Keratinocyte (primary cell): ENCODE data around the gene KRTAP22-1. TPM values are rescaled to one million over a fixed set of nuclear protein-coding genes. Genes with fewer than 3 reads are reported as not detected.

Experiments used
- DNase-seq: peaks from one replicate; pipeline ENCODE4 v3.0.0-alpha.2; 2011; ENCODE audit warnings: low read depth, missing footprints, low spot score
- FAIRE-seq: peaks from 2 replicates; lab custom pipeline; 2011; peaks lifted over from hg19 to GRCh38; lab: Jason Lieb, UNC
- H2AFZ ChIP-seq: 2 replicates; pipeline ENCODE4 v1.6.0; 2012; ENCODE audit warnings: low read length, control low read depth, inconsistent platforms; ENCODE audit not compliant: control insufficient read depth
- H3K27ac ChIP-seq: 2 replicates; pipeline ENCODE4 v1.5.1; 2011; ENCODE audit warnings: low read length; ENCODE audit not compliant: control insufficient read depth, insufficient read depth
- H3K27me3 ChIP-seq: 3 replicates; pipeline ENCODE4 v1.6.0; 2011; ENCODE audit warnings: low read length; ENCODE audit not compliant: control insufficient read depth, insufficient read depth; ENCODE audit errors: extremely low read depth
- H3K36me3 ChIP-seq, 2 experiments: 2 replicates in 1 of 2; 3 replicates in 1 of 2; pipeline ENCODE4 v1.5.1; 2011; ENCODE audit warnings: low read length in 2 of 2, mild to moderate bottlenecking in 1 of 2; ENCODE audit not compliant: control insufficient read depth in 2 of 2, insufficient read depth in 2 of 2; ENCODE audit errors: extremely low read depth in 1 of 2
- H3K4me1 ChIP-seq: 3 replicates; pipeline ENCODE4 v1.5.1; 2011; ENCODE audit warnings: low read length; ENCODE audit not compliant: control insufficient read depth, insufficient read depth; ENCODE audit errors: extremely low read depth
- H3K4me2 ChIP-seq: 3 replicates; pipeline ENCODE4 v1.6.0; 2011; ENCODE audit warnings: low read depth, low read length; ENCODE audit not compliant: control insufficient read depth, insufficient read depth; ENCODE audit errors: extremely low read depth
- H3K4me3 ChIP-seq, 3 experiments: fragments of 200-600 bp in 1 of 3; sonication (generic) in 1 of 3; 2 replicates in 2 of 3; 3 replicates in 1 of 3; pipeline ENCODE4 v1.5.1; 2011 to 2016; ENCODE audit warnings: low read length in 3 of 3, mild to moderate bottlenecking in 3 of 3, control low read depth in 2 of 3, inconsistent platforms in 1 of 3, low read depth in 1 of 3, mixed read lengths in 1 of 3, mixed run types in 1 of 3, moderate library complexity in 1 of 3; ENCODE audit not compliant: control insufficient read depth in 2 of 3, insufficient read depth in 2 of 3; ENCODE audit errors: extremely low read depth in 1 of 3
- H3K79me2 ChIP-seq: 2 replicates; pipeline ENCODE4 v1.6.0; 2012; ENCODE audit warnings: low read length; ENCODE audit not compliant: control insufficient read depth, insufficient read depth
- H3K9ac ChIP-seq: 3 replicates; pipeline ENCODE4 v1.6.0; 2011; ENCODE audit warnings: low read length; ENCODE audit not compliant: control insufficient read depth, insufficient read depth; ENCODE audit errors: extremely low read depth
- H3K9me1 ChIP-seq: 3 replicates; pipeline ENCODE4 v1.6.0; 2011; ENCODE audit warnings: low read length; ENCODE audit not compliant: control insufficient read depth, insufficient read depth; ENCODE audit errors: extremely low read depth
- H3K9me3 ChIP-seq: 2 replicates; pipeline ENCODE4 v1.5.1; 2012; ENCODE audit warnings: low read depth, low read length; ENCODE audit not compliant: control insufficient read depth
- H4K20me1 ChIP-seq: 3 replicates; pipeline ENCODE4 v1.6.0; 2011; ENCODE audit warnings: low read length; ENCODE audit not compliant: control insufficient read depth, insufficient read depth; ENCODE audit errors: extremely low read depth
- CTCF ChIP-seq, 3 experiments: IDR thresholded peaks in 1 of 3; conservative IDR thresholded peaks in 1 of 3; optimal IDR thresholded peaks in 1 of 3; 2 replicates in 2 of 3; 3 replicates in 1 of 3; pipeline versions ENCODE3 to v1.5.1; 2011; ENCODE audit warnings: low read length in 3 of 3, mild to moderate bottlenecking in 3 of 3, moderate library complexity in 2 of 3, control low read depth in 1 of 3, inconsistent platforms in 1 of 3; ENCODE audit not compliant: insufficient read depth in 2 of 3; ENCODE audit errors: extremely low read depth in 1 of 3
- EZH2 ChIP-seq: IDR thresholded peaks from one replicate; pipeline ENCODE4 v1.6.1; 2012; ENCODE audit warnings: inconsistent platforms, mild to moderate bottlenecking, low read length, moderate library complexity
- dilution Hi-C: fragments of 300-500 bp; cut with MboI; formaldehyde crosslinking; loops from one replicate; pipeline ENCODE4 v1.7.0; 2020; ENCODE audit warnings: low sequenced_read_pairs; ENCODE audit not compliant: extremely low pct_ligation_motif_present
- polyA plus RNA-seq, 5 experiments: library from polyadenylated mRNA; depleted of rRNA in 3 of 5; stranded (reverse) in 3 of 5; stranded (forward) in 1 of 5; unstranded in 1 of 5; fragments of >200 nt; gene quantifications; 1 replicate in 1 of 5; 2 replicates in 3 of 5; 3 replicates in 1 of 5; pipeline versions ENCODE4 v1.2.1 to v1.2.3, GENCODE V29; 2011 to 2012; ENCODE audit warnings: missing spikeins in 2 of 5, low read depth in 1 of 5, low replicate concordance in 1 of 5

Gene KRTAP22-1
- polyA plus RNA-seq, 1 donor (not counting 4 experiments of a cell fraction or from before 2014, with no cell fraction given): not detected

GRCh38 chr21:30580132-30580531 lies 20.8 kb upstream of the KRTAP22-1 start:
- dilution Hi-C loops: no loop called here
- no peak overlapping the region for H3K4me3 ChIP-seq

GRCh38 chr21:30582870-30583269 lies 18.0 kb upstream of the KRTAP22-1 start:
- TF ChIP-seq EZH2 (no peak), CTCF (optimal IDR thresholded peaks at IDR 0.05 in 1 of 3, IDR thresholded peaks at IDR 0.05 in 1 of 3, conservative IDR thresholded peaks at IDR 0.05 in 1 of 3; ENCODE audit: extremely low read depth in 1 of 3, insufficient read depth in 2 of 3, low read length in 3 of 3) (no peak)
- FAIRE-seq (no peak), DNase-seq (no peak)
- Histone ChIP-seq H3K79me2 (no peaks in the 10 kb centered on the region), H3K27ac (no peak overlapping the region), H4K20me1 (no peaks in the 10 kb centered on the region), H3K4me3 (no peak overlapping the region), H3K4me1 (no peaks in the 10 kb centered on the region), H3K36me3 (no peaks in the 10 kb centered on the region), H3K9ac (no peak overlapping the region), H3K9me3 (no peaks in the 10 kb centered on the region), H2AFZ (no peak overlapping the region), H3K4me2 (no peak overlapping the region), H3K9me1 (no peaks in the 10 kb centered on the region), H3K27me3 (no peaks in the 10 kb centered on the region)
- dilution Hi-C loops: no loop called here

More at GRCh38 chr21:30580132-30580531, 20.8 kb upstream of the KRTAP22-1 start:
- no peak for DNase-seq
- H3K9me3 ChIP-seq: no peaks in the 10 kb centered on the region
- no peak for FAIRE-seq
- no peaks in the 10 kb centered on the region for H3K36me3 ChIP-seq
- no peak overlapping the region for H3K27ac ChIP-seq
- no peaks in the 10 kb centered on the region for H3K9me1 ChIP-seq
- H3K79me2 ChIP-seq: no peaks in the 10 kb centered on the region
- H3K4me1 ChIP-seq: no peaks in the 10 kb centered on the region
- H2AFZ ChIP-seq: no peak overlapping the region
- no peak overlapping the region for H3K9ac ChIP-seq
- H3K27me3 ChIP-seq: no peaks in the 10 kb centered on the region
- no peak for TF ChIP-seq EZH2
- no peak for TF ChIP-seq CTCF (optimal IDR thresholded peaks at IDR 0.05 in 1 of 3, IDR thresholded peaks at IDR 0.05 in 1 of 3, conservative IDR thresholded peaks at IDR 0.05 in 1 of 3; ENCODE audit: extremely low read depth in 1 of 3, insufficient read depth in 2 of 3, low read length in 3 of 3)
- H3K4me2 ChIP-seq: no peak overlapping the region
- H4K20me1 ChIP-seq: no peaks in the 10 kb centered on the region
